Spleen (tissue), 7 donors: ENCODE data around the gene RASSF1.
"Not testable (repeated sequence)": the region's sequence is repeated elsewhere in the genome, so short reads cannot be mapped to it uniquely, and the experiment has no call there.

Source experiments
- CTCF ChIP-seq, 11 experiments: fragments of 200-600 bp in 7 of 11; fragments of 450-650 bp in 4 of 11; sonication (generic) in 4 of 11; IDR thresholded peaks in 8 of 11; conservative IDR thresholded peaks in 3 of 11; 1 replicate in 7 of 11; 2 replicates in 4 of 11; pipeline versions ENCODE4 v1.4.0 to v1.8.0; 2016 to 2021; ENCODE audit warnings: antibody characterized with exemption in 11 of 11, inconsistent platforms in 4 of 11, mild to moderate bottlenecking in 1 of 11
- POLR2A ChIP-seq, 3 donors: fragments of 450-650 bp; IDR thresholded peaks; one replicate each; pipeline ENCODE4 v1.5.1; 2017; ENCODE audit warnings: antibody characterized with exemption in 3 of 3, mild to moderate bottlenecking in 1 of 3
- POLR2AphosphoS5 ChIP-seq, 3 donors: sonication (generic); formaldehyde crosslinking; IDR thresholded peaks; one replicate each; pipeline ENCODE4 v1.5.1; 2017; ENCODE audit warnings: antibody characterized with exemption in 3 of 3
- donor health status: DM: no; HTN: no; CAD: no; lungs with moderate emphysema.
- donor health status: DM: no; HTN: no; CAD: no.
- donor health status: DM: no; HTN: no; CAD: no.

GRCh38 chr3:50312041-50312440 lies 28.6 kb downstream of the RASSF1 start:
- TF ChIP-seq POLR2A (IDR thresholded peaks at IDR 0.05); CTCF (IDR thresholded peaks at IDR 0.05 in 8 of 11, conservative IDR thresholded peaks at IDR 0.05 in 3 of 11); POLR2AphosphoS5 (IDR thresholded peaks at IDR 0.05): not testable (repeated sequence)
